HG03571 (cell line): ENCODE data around the gene LCMT1.
"Not testable (repeated sequence)": the region's sequence is repeated elsewhere in the genome, so short reads cannot be mapped to it uniquely, and the experiment has no call there.

Source experiments
- ATAC-seq: cut with Tn5 transposase; IDR thresholded peaks from one replicate; pipeline ENCODE4 v1.9.1; 2021; ENCODE audit not compliant: unreplicated experiment

Gene LCMT1

DNA sequence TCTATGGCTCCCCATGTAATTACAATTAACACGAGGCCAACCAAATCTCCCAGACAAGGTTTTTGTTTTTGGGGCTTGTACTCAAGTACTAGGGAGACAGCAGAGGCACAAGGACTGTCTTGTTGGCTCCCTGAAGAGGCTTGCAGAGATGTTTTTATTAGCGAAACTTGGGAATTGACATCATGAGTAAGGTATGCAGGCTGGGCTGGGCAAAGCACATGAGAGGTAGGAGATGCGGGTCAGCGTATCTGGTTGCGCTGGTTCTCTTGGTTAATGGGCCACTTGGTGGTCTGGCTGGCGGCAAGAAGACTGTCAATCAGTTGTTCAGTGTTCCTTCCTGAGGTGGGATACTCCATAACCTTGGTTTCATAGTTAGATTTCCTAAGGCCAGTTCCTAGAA is 28.9 kb downstream of the LCMT1 start:
- no peak for ATAC-seq

GRCh38 chr16:25141648-25142047 is 30.1 kb downstream of the LCMT1 start:
- ATAC-seq = no peak

- no peak for ATAC-seq
Observed at GRCh38 chr16:25143928-25144327, 32.4 kb downstream of the LCMT1 start.

DNA sequence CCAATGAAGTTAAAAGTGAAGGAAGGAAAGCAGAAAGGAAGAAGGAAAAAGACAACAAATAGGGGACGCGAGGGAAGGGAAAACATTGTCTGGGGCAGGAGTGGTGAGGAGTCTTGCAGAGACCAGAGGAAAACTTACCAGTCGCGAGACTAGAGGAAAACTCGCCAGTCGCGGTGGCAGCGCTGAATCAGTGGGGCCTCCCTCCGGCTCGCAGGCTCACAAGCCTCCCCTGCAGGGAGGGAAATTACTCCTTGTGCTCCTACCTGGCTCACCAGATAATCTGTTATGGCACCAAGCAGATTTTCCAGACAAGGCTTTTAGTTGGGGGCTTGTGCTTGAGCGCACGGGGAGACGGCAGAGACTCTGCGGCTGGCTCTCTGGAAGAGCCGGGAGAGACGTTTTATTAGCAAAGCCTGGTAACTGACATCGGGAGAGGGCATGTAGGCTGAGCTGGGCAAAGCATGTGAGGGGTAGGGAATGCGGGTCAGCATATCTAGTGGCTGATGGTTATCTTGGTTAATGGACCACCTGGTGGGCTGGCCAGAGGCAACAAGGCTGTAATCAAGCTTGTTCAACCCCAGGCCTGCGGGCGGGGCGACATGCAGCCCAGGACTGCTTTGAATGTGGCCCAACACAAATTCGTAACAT is 37.1 kb downstream of the LCMT1 start:
- ATAC-seq = no peak

DNA sequence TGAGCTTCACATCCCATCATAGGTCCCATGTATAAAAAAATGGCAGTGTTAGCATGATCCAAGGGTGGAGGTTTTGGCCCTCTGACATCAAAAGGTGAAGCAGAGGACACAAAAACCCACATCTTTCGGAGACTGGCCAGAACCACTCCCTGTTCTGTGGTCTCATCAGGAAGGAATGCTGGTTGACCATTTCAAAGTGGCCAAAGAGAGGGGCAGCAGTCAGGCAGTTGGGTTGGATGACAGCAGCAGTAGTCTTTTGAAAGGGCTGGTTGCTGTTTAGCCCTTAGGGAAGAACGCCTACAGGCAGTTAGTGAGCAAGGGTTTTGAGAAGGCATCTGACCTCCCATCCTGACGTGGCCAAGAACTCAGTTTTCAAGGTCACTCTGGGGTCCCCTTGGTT is 40.5 kb downstream of the LCMT1 start:
- no peak for ATAC-seq

DNA sequence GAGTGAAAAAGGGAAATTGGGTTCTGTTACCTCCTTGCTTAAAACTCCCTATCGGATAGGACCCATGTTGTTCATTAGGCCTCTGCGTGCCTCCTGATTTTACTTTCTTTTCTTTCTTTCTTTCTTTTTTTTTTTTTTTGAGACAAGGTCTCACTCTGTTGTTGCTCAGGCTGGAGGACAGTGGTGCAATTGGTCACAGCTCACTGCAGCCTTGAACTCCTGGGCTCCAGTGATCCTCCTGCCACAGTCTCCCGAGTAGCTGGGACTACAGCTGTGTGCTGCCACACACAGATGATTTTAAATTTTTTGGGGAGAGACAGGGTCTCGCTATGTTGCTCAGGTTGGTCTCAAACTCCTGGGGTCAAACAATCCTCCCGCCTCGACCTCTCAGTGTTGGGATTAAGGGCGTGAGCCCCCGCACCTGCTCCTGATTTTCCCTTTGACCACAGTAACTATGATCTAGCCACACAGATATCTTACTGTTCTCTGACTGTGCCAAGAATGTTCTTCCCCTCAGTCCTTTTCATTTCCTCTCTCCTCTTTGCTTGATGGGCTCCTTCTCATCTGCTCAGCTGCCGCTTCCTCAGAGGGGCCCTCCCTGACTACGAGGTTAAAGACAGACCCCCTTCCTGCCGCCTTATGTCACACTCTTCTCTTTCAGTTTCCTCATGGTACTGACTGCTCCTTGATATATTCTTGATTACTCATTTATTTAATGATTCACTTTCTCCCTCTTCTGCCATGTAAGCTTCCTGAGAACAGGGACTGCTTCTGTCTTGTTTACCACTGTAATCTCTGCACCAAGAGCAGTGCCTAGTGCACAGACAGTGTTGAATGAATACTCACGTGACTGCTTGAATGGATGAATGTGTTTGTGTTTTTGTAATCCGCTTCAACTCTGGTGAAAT is 44.3 kb downstream of the LCMT1 start:
- no peak for ATAC-seq

GRCh38 chr16:25157271-25157875 is 45.8 kb downstream of the LCMT1 start:
- no peak for ATAC-seq

DNA sequence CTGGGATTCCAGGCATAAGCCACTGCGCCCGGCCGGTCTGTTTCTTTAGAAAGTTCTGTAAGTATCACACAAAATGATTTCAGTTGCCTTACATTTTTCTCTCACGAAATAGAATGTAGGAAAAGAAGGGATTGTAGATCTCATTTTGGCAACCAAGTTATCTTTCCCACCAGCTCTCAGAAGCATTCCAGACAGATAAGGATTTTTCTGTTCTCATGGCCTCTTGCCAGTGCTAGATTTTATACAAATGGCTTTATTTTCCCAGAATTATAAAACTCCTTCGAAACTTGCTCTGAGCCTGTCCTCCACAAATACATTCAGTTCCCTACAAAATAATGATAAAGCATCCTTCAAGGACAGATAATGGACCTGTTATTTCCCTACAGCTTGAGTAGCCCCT is 46.9 kb downstream of the LCMT1 start:
- ATAC-seq = no peak

DNA sequence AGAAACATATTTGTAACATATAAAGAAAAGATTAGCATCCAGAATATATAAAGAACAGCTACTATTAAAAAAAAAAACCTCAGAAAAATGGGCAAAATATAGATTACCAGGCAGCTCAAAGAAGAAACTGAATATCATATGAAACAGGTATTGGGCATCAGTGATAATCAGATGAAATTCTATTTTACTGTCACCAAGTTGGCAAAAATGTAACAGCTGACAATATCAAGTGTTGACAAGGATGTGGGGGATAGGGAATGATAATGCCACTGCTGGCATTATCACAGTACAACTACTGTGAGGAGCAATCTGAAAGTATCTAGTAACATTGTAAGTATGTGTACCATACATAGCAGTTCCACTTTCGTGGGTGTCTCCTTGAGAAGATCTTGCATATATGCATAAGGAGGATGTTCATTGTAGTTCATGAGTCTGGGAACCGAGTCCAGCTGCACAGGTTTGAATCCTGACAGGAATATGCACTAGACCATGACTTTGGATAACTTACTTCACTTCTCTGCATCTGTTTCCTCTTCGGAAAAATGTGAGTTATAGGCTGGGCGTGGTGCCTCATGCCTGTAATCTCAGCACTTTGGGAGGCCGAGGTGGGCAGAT is 50.3 kb downstream of the LCMT1 start:
- ATAC-seq = no peak

GRCh38 chr16:25163683-25164082 is 52.1 kb downstream of the LCMT1 start:
- no peak for ATAC-seq

DNA sequence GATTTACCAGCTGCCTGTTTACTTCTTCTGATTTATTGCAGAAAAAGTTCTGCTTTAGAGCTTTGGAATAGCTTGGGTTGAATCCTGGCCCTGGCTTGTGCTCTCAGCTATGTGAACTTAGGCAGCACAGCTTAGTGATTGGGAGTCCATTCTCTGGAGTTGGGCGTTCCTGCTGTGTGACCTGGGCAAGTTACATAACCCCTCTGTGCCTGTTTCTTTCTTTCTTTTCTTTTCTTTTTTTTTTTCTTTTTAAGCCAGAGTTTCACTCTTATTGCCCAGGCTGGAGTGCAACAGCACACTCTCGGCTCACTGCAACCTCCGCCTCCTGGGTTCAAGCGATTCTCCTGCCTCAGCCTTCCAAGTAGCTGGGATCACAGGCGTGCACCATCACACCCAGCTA is 53.7 kb downstream of the LCMT1 start:
- no peak for ATAC-seq

- not testable (repeated sequence) for ATAC-seq
Observed at GRCh38 chr16:25167920-25168319, 56.4 kb downstream of the LCMT1 start.

- no peak for ATAC-seq
Observed at GRCh38 chr16:25171390-25171789, 59.8 kb downstream of the LCMT1 start.

DNA sequence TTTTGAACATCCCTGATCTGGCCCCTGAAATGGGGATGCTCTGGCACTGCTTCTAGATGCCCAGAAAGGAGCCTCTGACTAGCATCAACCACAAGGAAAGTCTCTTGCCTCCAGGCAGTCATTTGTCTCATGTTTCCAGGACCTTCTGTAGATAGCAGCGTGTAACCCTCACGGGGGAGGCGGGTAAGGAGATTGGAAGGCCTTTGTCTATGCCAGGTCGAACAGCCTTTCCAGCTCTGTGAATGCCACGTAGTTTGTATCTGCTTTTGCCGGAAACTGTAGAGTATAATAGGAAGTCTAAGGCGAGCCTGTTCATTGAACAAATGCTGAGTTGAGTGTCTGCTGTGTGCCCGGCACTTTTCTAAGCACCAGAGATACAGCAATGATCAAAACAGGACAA is 61.3 kb downstream of the LCMT1 start:
- ATAC-seq = no peak

GRCh38 chr16:25174285-25174684 is 62.7 kb downstream of the LCMT1 start:
- no peak for ATAC-seq

GRCh38 chr16:25176136-25176535 is 64.6 kb downstream of the LCMT1 start:
- ATAC-seq = no peak

DNA sequence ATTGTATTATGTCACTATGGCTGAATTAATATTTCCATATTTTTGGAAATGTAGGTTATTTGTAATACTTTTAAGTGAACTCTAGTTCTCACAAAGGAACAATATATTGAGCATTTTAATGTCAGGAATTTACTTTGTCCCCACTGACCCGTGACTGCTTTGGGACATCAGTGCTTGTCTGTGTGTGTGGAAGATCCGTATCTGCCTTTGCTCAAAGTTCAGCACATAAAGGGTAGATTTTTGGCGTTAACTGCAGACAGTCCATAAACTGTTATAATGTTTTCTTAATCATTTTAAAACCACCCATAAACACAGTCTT is 65.9 kb downstream of the LCMT1 start:
- ATAC-seq = no peak

- ATAC-seq = no peak
Observed at GRCh38 chr16:25177831-25178688, 66.5 kb downstream of the LCMT1 start.

DNA sequence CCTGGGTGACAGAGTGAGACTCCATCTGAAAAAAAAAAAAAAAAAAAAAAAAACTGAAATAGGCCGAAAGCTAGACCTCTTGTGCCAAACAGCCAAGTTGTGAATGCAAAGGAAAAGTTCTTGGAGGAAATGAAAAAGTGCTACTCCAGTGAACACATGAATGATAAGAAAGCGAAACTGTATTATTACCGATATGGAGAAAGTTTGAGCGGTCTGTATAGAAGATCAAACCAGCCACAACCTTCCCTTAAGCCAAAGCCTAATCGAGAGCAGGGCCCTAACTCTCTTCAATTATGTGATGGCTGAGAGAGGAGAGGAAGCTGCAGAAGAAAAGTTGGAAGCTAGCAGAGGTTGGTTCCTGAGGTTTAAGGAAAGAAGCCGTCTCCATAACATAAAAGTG is 69.7 kb downstream of the LCMT1 start:
- ATAC-seq = not testable (repeated sequence)

DNA sequence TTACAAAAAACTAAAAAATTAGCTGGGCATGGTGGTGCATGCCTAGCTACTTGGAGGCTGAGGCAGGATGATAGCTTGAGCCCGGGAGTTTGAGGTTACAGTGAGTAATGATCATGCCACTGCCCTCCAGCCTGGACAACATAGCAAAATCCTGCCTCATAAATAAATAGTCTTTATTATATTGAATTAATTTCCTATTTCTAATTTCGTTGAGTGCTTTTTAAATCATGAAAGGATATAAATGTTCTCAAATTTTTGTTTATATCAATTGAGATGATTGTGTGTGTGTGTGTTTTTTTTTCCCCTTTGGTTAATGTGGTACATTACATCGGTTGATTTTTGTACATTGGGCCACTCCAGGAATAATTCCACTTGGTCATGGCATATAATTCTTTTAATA is 73.2 kb downstream of the LCMT1 start:
- no peak for ATAC-seq

DNA sequence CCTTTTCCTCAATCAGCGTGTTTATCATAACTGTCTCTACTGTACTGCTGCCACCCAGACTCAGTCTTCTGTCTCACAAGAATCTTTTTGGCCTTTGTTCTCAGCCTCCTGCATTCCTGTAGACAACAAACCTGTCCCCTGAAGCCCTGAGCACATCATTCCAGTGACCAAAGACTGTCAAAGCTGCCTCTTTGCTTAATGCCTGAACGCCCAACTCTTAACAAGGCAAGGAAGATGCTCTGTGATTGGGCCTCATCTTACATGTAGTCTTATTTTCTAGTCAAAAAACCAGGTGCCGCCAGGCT is 75.9 kb downstream of the LCMT1 start:
- ATAC-seq = no peak
